ENCODE results near the gene SIGLEC9.

Gene SIGLEC9

GRCh38 chr19:51124729-51125128, at the start of gene SIGLEC9:
TSS of gene SIGLEC9 (plus strand) at chr19:51124906. CDS start at chr19:51124975, 69 bp downstream.
- peak within 1 kb of the TSS; percentile 88 for H3K27ac Mint-ChIP-seq
- no peaks in the 10 kb centered on the region for H3K36me3 Mint-ChIP-seq
- no peaks in the 10 kb centered on the region for H3K9me3 Mint-ChIP-seq (ENCODE audit: low read depth)
- peaks cover 79% of the 10 kb centered on the region for H3K4me1 Mint-ChIP-seq (ENCODE audit: low read depth)
- H3K27me3 Mint-ChIP-seq: no peaks in the 10 kb centered on the region
- H3K4me3 Mint-ChIP-seq: peak within 1 kb of the TSS; percentile 69

- H3K27me3 Mint-ChIP-seq: peaks cover 7% of the 10 kb centered on the region
- H3K4me3 Mint-ChIP-seq: no peak overlapping the region
- H3K27ac Mint-ChIP-seq: no peak overlapping the region
- H3K36me3 Mint-ChIP-seq: peaks cover 9% of the 10 kb centered on the region
- H3K4me1 Mint-ChIP-seq (ENCODE audit: low read depth): no peaks in the 10 kb centered on the region
- peaks cover 17% of the 10 kb centered on the region for H3K9me3 Mint-ChIP-seq (ENCODE audit: low read depth)
These were observed 48.7 kb upstream of the SIGLEC9 start for GRCh38 chr19:51075998-51076397.

- H3K4me1 Mint-ChIP-seq (ENCODE audit: low read depth): no peaks in the 10 kb centered on the region
- H3K4me3 Mint-ChIP-seq: no peak overlapping the region
- peaks cover 17% of the 10 kb centered on the region for H3K9me3 Mint-ChIP-seq (ENCODE audit: low read depth)
- H3K36me3 Mint-ChIP-seq: peaks cover 9% of the 10 kb centered on the region
- H3K27me3 Mint-ChIP-seq: peaks cover 7% of the 10 kb centered on the region
- no peak overlapping the region for H3K27ac Mint-ChIP-seq
These were observed 48.0 kb upstream of the SIGLEC9 start for GRCh38 chr19:51076631-51077213.

GRCh38 chr19:51078104-51078503, 46.6 kb upstream of the SIGLEC9 start:
- H3K9me3 Mint-ChIP-seq (ENCODE audit: low read depth): peaks cover 13% of the 10 kb centered on the region
- H3K4me1 Mint-ChIP-seq (ENCODE audit: low read depth): no peaks in the 10 kb centered on the region
- no peak overlapping the region for H3K27ac Mint-ChIP-seq
- H3K36me3 Mint-ChIP-seq: peaks cover 14% of the 10 kb centered on the region
- H3K4me3 Mint-ChIP-seq: no peak overlapping the region
- H3K27me3 Mint-ChIP-seq: peaks cover 9% of the 10 kb centered on the region

GRCh38 chr19:51078731-51079130, 46.0 kb upstream of the SIGLEC9 start:
- Mint-ChIP-seq H3K4me1 (ENCODE audit: low read depth) (no peaks in the 10 kb centered on the region), H3K27me3 (peaks cover 10% of the 10 kb centered on the region), H3K9me3 (ENCODE audit: low read depth) (peaks cover 7% of the 10 kb centered on the region), H3K27ac (no peak overlapping the region), H3K36me3 (peaks cover 9% of the 10 kb centered on the region), H3K4me3 (no peak overlapping the region)

GRCh38 chr19:51079481-51080110, 45.1 kb upstream of the SIGLEC9 start:
- Mint-ChIP-seq H3K4me1 (ENCODE audit: low read depth) (no peaks in the 10 kb centered on the region), H3K4me3 (no peak overlapping the region), H3K9me3 (ENCODE audit: low read depth) (no peaks in the 10 kb centered on the region), H3K27ac (no peak overlapping the region), H3K27me3 (peaks cover 8% of the 10 kb centered on the region), H3K36me3 (peaks cover 5% of the 10 kb centered on the region)

- Mint-ChIP-seq H3K36me3 (peaks cover 5% of the 10 kb centered on the region), H3K4me3 (no peak overlapping the region), H3K9me3 (ENCODE audit: low read depth) (no peaks in the 10 kb centered on the region), H3K4me1 (ENCODE audit: low read depth) (no peaks in the 10 kb centered on the region), H3K27ac (no peak overlapping the region), H3K27me3 (peaks cover 8% of the 10 kb centered on the region)
These were observed 43.2 kb upstream of the SIGLEC9 start for GRCh38 chr19:51081476-51081875.

- Mint-ChIP-seq H3K36me3 (peaks cover 5% of the 10 kb centered on the region), H3K9me3 (ENCODE audit: low read depth) (no peaks in the 10 kb centered on the region), H3K27me3 (peaks cover 8% of the 10 kb centered on the region), H3K4me3 (no peak within 1 kb of the TSS), H3K27ac (no peak within 1 kb of the TSS), H3K4me1 (ENCODE audit: low read depth) (no peaks in the 10 kb centered on the region)
These were observed 42.1 kb upstream of the SIGLEC9 start, which contains the start of gene KLK14 for GRCh38 chr19:51082611-51083010. TSS of gene KLK14 (minus strand) at chr19:51082887. CDS start at chr19:51082614, 273 bp downstream.

- Mint-ChIP-seq H3K4me3 (no peak overlapping the region), H3K36me3 (peaks cover 5% of the 10 kb centered on the region), H3K4me1 (ENCODE audit: low read depth) (no peaks in the 10 kb centered on the region), H3K27ac (no peak overlapping the region), H3K9me3 (ENCODE audit: low read depth) (no peaks in the 10 kb centered on the region), H3K27me3 (peaks cover 8% of the 10 kb centered on the region)
These were observed 41.5 kb upstream of the SIGLEC9 start for GRCh38 chr19:51083181-51083580.

GRCh38 chr19:51083783-51084182, 40.9 kb upstream of the SIGLEC9 start:
- Mint-ChIP-seq H3K27ac (no peak overlapping the region), H3K4me3 (no peak overlapping the region)

GRCh38 chr19:51084505-51084904, 40.2 kb upstream of the SIGLEC9 start:
- Mint-ChIP-seq H3K27me3 (peaks cover 8% of the 10 kb centered on the region), H3K4me1 (ENCODE audit: low read depth) (no peaks in the 10 kb centered on the region), H3K36me3 (peaks cover 5% of the 10 kb centered on the region), H3K4me3 (no peak overlapping the region), H3K9me3 (ENCODE audit: low read depth) (no peaks in the 10 kb centered on the region), H3K27ac (no peak overlapping the region)

More at GRCh38 chr19:51083783-51084182, 40.9 kb upstream of the SIGLEC9 start:
- peaks cover 8% of the 10 kb centered on the region for H3K27me3 Mint-ChIP-seq
- H3K9me3 Mint-ChIP-seq (ENCODE audit: low read depth): no peaks in the 10 kb centered on the region
- H3K36me3 Mint-ChIP-seq: peaks cover 5% of the 10 kb centered on the region
- H3K4me1 Mint-ChIP-seq (ENCODE audit: low read depth): no peaks in the 10 kb centered on the region

- no peaks in the 10 kb centered on the region for H3K4me1 Mint-ChIP-seq (ENCODE audit: low read depth)
- H3K4me3 Mint-ChIP-seq: no peak overlapping the region
- peaks cover 8% of the 10 kb centered on the region for H3K36me3 Mint-ChIP-seq
- no peak overlapping the region for H3K27ac Mint-ChIP-seq
- peaks cover 8% of the 10 kb centered on the region for H3K27me3 Mint-ChIP-seq
- H3K9me3 Mint-ChIP-seq (ENCODE audit: low read depth): no peaks in the 10 kb centered on the region
These were observed 38.4 kb upstream of the SIGLEC9 start for GRCh38 chr19:51086153-51086850.

GRCh38 chr19:51089786-51090185, 34.9 kb upstream of the SIGLEC9 start:
- Mint-ChIP-seq H3K9me3 (ENCODE audit: low read depth) (no peaks in the 10 kb centered on the region), H3K36me3 (peaks cover 5% of the 10 kb centered on the region), H3K27me3 (no peaks in the 10 kb centered on the region), H3K4me1 (ENCODE audit: low read depth) (no peaks in the 10 kb centered on the region), H3K4me3 (no peak overlapping the region), H3K27ac (no peak overlapping the region)

GRCh38 chr19:51090471-51090870, 34.2 kb upstream of the SIGLEC9 start:
- no peak overlapping the region for H3K27ac Mint-ChIP-seq
- H3K4me3 Mint-ChIP-seq: no peak overlapping the region
- H3K36me3 Mint-ChIP-seq: peaks cover 5% of the 10 kb centered on the region
- no peaks in the 10 kb centered on the region for H3K27me3 Mint-ChIP-seq
- no peaks in the 10 kb centered on the region for H3K9me3 Mint-ChIP-seq (ENCODE audit: low read depth)
- no peaks in the 10 kb centered on the region for H3K4me1 Mint-ChIP-seq (ENCODE audit: low read depth)

GRCh38 chr19:51091126-51091525, 33.6 kb upstream of the SIGLEC9 start:
- Mint-ChIP-seq H3K4me1 (ENCODE audit: low read depth) (no peaks in the 10 kb centered on the region), H3K27me3 (no peaks in the 10 kb centered on the region), H3K27ac (no peak overlapping the region), H3K4me3 (no peak overlapping the region), H3K36me3 (peaks cover 8% of the 10 kb centered on the region), H3K9me3 (ENCODE audit: low read depth) (no peaks in the 10 kb centered on the region)
